ENCODE results near the gene DTHD1. TPM values are rescaled to one million over a fixed set of nuclear protein-coding genes. Genes with fewer than 3 reads are reported as not detected.

DTHD1 gene
- total and polyA plus RNA-seq, 2 donors (not counting 3 experiments of a cell fraction or from before 2014, with no cell fraction given) = not detected

GRCh38 chr4:36327400-36327799 lies 46.0 kb downstream of the DTHD1 start:
- Histone ChIP-seq H3K36me3 (ENCODE audit: control insufficient read depth in 2 of 2, extremely low read depth in 1 of 2, insufficient read depth in 2 of 2, low read length in 2 of 2) (no peaks in the 10 kb centered on the region), H3K9ac (replicated peaks; ENCODE audit: extremely low read depth, insufficient read depth, low read length) (no peak overlapping the region), H3K9me3 (replicated peaks; ENCODE audit: control insufficient read depth, insufficient read depth, low read length) (no peaks in the 10 kb centered on the region), H2AFZ (ENCODE audit: low read depth, low read length) (no peak overlapping the region), H3K27ac (ENCODE audit: insufficient read depth, low read depth, low read length) (no peak overlapping the region), H3K4me2 (ENCODE audit: insufficient read depth, low read length) (no peak overlapping the region), H4K20me1 (replicated peaks; ENCODE audit: control insufficient read depth, extremely low read depth, insufficient read depth, low read length) (no peaks in the 10 kb centered on the region), H3K4me3 (replicated peaks in 1 of 3; ENCODE audit: insufficient read depth in 1 of 3, low read depth in 1 of 3, low read length in 3 of 3) (no peak overlapping the region), H3K27me3 (ENCODE audit: control insufficient read depth in 2 of 2, insufficient read depth in 2 of 2, low read length in 2 of 2) (no peaks in the 10 kb centered on the region), H3K79me2 (ENCODE audit: control insufficient read depth, insufficient read depth, low read length) (no peaks in the 10 kb centered on the region), H3K4me1 (ENCODE audit: control insufficient read depth, extremely low read depth, insufficient read depth, low read length) (no peaks in the 10 kb centered on the region), H3K9me1 (replicated peaks; ENCODE audit: control insufficient read depth, extremely low read depth, insufficient read depth, low read length) (no peaks in the 10 kb centered on the region)
- ChIA-PET POLR2A (no interaction called here), CTCF (no interaction called here)
- TF ChIP-seq MAX (IDR thresholded peaks at IDR 0.05; ENCODE audit: insufficient read depth, insufficient read length) (no peak), POLR2AphosphoS5 (IDR thresholded peaks at IDR 0.05; ENCODE audit: insufficient read depth, low read depth, low read length) (no peak), EZH2 (IDR thresholded peaks at IDR 0.05; ENCODE audit: borderline replicate concordance, low read depth, low read length, severe bottlenecking) (no peak), CTCF (IDR thresholded peaks at IDR 0.05; ENCODE audit: extremely low read depth in 1 of 2, insufficient read depth in 1 of 2, low read depth in 1 of 2, low read length in 2 of 2) (no peak), GATA2 (IDR thresholded peaks at IDR 0.05; ENCODE audit: insufficient read depth, insufficient read length, low read depth, low read length) (no peak), POLR2A (IDR thresholded peaks at IDR 0.05; ENCODE audit: low read depth, low read length) (no peak), FOS (IDR thresholded peaks at IDR 0.05; ENCODE audit: borderline replicate concordance, insufficient read depth, low read length) (no peak), JUN (IDR thresholded peaks at IDR 0.05; ENCODE audit: borderline replicate concordance, insufficient read depth, insufficient read length, low read depth) (no peak), MYC (IDR thresholded peaks at IDR 0.05; ENCODE audit: low read depth, low read length) (no peak)
- no TSS peak for BruUV-seq (replicated peaks)
- DNase-seq (ENCODE audit: low read depth, low spot score) = no peak
- intact Hi-C loops (cut with micrococcal nuclease) (no loop called here), dilution Hi-C loops (cut with MboI; ENCODE audit: extremely low pct_ligation_motif_present, low sequenced_read_pairs) (no loop called here)
- no peak for FAIRE-seq
